Stimulated activated CD8-positive, alpha-beta memory T cell treated with anti-CD3 and anti-CD28 coated beads, Interleukin-4, amount 100 ng/mL, for 24 hours (primary cell): ENCODE measurements around the gene RANBP3.

ENCODE experiments used
- DNase-seq: peaks from one replicate; pipeline ENCODE4 v3.0.0-alpha.2; 2020; ENCODE audit warnings: low read depth

Gene RANBP3

DNA sequence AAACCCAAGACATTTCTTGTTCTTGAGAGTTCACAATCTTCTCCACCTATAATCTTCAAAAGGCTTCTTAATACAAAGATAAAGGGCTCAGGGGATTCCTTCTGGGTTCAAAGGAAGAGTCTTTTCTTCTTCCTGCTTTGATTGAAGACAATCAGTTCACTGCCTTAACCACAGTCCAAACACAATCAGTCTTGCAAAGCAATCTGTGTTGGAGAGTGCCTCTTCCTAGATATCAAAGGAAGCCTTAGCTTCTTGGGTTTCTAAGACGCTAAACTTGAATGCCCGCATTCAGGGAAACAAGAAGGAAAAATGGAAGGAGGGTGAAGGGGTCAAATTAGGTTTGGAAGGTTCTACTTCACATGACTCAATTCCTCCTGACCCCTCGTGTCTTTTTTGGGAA lies 27.2 kb downstream of the RANBP3 start:
- no peak for DNase-seq

DNA sequence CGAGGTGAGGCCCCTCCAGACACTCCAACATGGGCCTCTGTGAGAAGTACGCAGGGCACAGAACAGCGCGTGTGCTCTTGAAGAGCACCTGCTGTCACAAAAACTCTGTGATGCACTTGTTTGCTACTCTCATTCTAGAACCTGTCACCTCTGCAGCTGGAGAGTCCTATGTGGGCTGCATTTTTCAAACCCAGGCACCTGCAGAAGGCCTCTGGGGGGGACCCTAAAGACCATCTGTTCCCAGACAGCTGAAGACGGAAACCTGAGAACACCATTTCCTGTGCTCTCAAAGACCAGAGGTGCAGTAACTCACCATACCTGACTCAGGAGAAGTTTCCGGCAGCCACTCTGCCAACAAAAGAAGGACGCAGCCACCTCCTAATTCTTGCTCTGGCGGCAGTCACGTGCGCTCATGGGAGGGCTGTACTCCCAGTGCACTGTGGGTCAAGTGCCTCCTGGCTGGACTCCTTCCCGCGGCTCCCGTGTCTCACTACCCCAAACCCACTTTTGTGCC lies 28.1 kb downstream of the RANBP3 start:
- DNase-seq = no peak

DNA sequence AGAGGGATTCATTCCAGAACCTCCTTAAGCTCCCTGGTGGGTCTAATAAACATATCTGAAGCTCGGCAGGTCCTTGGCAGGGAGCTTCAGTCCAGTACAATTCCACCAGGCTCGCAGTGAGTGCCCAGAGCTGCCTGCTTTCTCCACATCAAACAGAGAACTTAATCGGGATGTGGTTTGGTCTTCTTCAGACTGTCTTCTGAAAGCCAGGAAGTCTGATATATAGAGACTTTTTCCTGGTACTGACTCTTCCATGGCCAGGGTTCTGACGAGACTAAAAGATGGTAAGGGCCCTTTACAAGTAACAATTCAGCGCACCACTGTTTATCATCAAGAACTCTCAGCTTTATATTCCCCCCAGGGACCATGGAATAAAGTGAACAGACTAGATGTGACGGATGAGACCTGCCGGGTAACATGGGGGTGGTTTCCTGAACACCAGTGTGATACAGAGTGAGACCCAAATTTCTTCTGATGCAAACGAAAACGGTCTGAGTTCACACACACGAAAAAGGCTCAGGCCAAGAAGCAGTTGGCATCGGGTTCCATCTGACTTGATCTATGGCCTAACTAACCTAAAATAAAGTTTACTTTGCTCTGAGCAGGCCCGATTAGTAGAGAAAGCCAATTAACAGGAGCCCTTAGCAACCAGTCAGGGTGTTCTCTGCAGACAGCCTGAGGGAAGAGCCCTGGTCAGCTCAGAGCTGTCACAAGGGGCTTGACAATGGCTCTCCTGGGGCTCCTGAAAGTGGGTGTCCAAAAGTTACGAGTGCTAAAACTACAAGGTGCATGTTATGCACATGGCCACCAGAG lies 29.0 kb downstream of the RANBP3 start:
- no peak for DNase-seq

DNA sequence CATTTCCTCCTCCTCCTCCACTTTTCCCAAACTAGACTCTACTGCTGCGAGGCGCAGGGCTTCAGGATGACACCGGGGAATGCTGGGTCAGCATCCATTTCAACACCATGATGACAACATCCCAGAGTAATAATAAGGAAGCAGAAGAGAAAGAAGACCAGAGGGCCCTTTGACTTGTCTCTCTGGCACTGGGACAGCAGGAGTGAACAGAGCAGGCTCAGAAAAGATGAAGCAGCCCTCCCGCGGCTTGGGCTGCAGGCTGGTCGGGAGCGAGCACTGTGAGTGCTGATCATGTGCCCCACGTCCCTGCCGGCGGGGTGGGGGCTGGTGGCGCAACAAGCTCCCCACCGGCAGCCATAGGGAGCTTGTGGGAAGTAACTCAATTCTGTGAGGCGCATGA lies 30.5 kb downstream of the RANBP3 start:
- DNase-seq = no peak

DNA sequence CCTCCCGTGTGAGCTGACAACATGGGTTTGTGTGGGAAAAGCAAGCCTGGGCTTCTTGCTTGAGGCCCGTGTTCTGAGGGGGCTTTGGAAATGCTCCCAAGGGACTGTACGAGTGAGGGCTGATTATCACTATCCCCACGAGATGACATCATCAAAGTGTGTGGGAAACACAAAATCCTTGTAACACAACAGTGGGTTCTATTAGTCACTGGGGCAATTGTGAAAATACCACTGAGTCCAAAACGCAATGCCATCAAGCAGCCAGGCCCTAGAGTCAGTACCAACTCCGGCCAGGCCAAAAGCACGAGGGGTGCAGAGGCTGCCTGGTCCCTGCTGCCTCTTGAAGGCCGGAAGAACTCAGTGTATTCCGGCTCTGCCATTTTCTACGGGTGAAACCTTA lies 34.3 kb downstream of the RANBP3 start:
- no peak for DNase-seq

DNA sequence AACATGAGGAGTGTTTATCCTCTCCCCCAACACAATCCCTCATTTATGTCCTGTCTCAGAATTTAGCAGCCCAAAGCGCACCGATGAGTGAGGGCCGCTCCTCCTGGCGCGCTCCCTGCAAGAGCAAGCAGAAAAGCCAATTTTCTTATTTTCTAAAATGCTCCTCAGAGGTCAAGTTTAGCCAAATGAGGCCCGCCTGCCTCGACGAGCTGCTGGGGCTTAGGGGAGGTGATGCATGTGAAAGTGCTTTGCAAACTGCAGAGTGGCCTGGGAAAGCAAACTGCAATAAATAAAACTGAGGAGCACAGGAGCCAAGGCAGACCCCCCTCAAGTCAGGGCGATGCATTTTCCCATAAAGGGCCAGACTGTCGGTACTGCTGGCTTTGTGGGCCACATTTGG lies 34.9 kb downstream of the RANBP3 start:
- no peak for DNase-seq

DNA sequence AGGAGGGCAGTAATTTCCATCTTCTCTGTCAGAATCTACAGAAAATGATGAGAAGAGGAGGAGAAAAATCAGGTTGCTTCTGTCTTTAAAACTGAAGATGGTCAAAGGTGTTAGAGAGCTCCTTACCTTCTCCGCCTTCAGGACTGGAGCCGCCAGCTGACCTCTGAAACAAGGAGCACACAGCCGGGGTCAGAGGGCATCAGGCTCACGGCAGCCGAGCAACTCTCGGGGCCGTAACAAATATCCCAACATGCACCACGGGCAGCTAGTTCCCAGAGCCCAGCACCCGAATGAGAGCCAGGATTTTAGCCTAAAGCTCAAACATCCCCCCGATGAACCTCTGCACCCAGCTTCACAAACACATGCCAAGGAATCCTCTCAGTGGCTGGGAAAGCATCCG lies 36.3 kb downstream of the RANBP3 start:
- DNase-seq = no peak

DNA sequence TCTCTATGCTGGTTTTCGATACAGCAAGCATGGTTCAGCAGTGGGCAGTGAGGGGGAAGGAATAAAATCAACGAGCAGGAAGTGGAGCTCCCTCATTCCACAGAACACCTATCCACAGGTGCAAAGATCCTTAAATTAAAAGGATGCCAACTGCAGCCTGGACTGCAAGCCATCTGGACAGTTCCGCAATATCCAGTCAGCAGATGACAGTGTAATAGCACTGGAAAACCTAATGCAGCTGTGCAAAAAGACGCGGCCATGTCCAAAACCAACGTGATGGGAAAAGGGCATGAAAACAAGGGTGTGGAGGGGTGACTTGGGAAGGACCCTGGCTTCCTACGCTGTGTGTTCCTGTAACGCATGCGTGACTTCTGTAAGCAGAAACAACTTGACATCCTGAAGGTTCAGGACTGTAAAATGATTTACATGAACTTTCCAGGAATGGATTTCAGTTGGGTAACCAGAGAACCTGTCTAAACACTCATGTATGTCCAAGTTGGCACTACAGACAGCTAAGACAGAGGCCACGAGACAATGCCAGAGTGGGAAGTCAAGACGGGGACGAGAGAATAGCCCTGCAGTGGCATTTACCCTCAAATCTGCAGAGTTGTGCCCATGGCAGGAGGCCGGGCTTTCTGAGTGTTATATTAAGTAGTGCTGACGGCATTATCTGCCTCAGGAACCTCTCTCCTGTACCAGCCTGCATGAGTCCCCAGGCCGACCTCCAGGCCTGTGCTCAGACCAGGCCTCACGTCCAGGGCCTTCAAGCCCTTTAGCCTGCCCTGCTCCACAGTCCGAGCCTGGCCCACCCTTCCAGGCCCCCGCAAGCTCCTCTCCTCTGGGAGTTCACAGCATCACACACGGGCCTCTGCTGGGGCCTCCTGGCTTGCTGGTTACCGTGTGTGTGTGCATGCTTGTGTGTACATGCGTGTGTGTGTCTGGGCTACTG lies 37.4 kb downstream of the RANBP3 start:
- no peak for DNase-seq

DNA sequence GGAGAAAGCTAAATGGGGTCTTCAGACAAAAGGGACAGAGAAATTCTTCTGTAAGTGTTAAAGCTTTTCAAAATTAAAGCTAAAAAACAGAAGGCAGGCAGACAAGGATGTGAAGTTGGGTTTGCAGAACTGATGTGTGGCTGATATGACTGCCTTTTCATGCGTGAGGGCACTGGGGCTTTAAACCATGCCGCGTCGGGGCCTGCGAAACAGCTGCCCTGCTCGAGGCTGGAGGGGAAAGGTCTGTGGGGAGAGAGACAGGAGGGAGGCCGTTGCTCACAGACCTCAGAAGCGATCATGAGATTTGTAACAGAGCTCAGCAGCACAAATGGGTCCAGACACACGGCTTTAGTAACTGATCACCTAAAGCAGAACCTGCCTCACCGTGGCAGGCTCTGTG lies 40.4 kb downstream of the RANBP3 start:
- DNase-seq = no peak

DNA sequence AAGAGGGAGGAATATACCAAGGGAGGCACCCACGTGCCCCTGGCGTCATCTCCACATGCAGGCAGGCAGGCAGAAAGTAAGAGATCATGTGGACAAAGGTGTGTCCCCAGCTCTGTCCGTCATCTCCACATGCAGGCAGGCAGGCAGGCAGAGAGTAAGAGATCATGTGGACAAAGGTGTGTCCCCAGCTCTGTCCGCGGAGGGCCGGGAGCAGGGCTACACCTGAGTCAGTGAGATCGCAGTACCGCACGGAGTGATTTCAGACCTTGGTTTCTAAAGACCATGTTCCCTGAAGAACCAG lies 41.7 kb downstream of the RANBP3 start:
- no peak for DNase-seq

DNA sequence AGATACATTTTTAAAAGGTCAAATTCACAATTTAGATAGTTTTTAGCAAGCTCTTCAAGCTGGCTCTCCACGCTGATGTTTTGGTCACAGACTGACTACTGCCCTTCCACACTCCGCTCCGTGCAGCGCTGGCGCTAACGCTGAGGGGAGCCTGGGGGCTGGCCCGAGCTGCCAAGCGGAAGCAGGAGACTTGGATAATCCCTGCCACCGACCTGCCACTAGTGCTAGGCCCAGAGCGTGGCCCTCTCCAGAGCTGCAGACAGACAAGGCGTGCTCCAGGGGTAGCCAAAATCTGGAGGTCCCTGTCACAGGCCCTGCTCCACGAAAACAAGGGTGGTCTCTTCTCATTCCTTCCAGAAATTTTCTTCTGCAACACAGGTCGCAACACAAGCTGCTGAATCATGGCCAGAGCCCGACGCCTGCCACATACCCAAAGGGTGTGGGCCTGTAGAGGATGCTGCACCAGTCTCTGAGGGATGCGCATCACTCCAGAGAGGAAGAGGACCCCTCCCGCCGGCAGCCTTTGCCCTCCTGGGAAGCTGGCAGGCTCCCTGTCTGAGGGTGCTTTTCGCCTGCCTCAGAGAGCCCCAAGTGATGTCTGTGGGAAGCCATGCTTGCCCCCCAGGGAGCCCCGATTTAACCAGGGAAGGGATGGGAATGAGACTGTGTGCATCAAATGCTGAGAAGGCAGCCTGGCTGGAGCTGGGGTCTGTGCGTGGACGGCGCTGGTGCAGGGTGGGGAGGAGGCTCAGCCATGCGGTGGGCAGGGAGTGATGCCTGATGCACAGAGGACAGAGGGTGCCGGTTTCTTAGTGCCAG lies 42.3 kb downstream of the RANBP3 start:
- no peak for DNase-seq

DNA sequence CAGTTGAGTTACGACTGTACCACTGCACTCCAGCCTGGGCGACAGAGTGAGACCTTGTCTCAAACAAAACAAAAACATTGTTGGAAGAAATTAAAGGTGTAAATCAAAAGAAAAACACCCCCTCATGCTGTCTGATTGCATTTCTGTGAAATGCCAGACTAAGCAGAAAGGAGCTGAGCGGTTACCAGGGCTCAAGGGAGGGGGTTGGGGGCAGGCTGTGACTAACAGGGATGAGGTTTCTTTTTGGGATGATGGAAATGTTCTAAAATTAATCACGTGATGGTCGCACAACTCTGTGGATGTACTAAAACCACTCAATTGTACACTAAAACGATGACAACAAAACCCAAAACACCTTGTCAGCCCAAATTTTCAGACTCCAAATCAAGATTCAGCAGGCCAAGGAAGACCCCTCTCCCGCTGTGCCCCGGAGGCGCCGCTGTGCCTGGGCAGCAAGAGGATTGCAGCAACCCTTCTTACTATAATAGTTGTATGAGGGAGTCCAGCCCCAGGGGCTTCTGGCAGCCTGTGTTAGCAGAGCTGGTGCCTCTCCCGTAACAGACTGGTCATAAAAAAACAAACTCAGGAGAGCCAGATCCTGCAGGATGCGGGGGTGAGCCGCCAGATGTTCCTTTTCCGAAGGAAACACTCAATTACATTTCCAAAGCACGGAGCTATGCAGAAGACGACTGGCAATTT lies 43.0 kb downstream of the RANBP3 start:
- no peak for DNase-seq

DNA sequence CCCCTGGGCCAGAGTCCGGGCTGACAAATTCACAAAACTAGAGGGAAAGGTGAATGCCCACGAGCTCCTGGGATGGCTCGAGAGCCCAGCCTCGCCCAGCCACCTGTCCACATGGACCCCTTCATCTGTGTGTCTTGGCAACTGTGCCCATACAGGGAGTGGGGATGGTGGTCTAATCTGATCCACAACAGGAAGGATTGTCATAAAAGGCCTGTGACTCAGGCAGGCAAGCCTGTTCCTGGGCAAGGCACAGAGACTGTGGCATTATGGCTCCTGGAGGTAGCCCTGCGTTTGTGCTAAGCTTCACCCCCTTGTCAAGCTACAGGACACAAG lies 43.9 kb downstream of the RANBP3 start:
- no peak for DNase-seq

DNA sequence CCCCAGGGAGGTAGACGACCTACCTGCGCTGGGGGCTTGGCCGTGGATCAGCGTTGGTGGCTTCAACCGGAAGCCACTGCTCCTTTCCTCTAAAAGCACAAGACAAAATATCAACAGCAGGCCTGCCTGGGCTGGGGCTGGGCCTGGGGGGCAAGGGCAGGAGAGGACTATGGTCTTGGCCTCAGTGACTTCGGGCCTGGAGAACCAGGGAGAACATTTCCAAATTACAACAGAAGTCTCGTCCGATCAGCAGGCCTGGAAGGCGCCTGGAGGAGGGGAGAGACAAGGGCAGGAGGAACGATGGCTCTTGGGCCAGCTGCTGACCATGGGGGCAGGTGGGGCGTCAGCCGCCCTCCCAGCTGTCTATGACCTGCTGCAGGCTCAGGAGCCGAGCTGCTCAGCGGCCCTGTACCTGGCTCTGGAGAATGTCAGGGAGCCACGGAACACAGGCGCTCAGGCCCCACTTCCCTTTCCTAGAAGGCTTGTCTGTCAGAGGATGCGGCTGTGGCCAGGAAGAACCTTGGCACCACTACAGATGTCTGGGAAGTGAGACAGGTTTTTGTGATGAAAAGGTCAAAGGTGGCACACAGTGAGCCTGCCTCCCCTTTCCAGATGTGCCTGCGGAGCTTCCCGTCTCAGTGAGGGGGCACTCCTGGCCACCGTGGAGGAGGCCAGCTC lies 44.4 kb downstream of the RANBP3 start:
- DNase-seq = no peak

DNA sequence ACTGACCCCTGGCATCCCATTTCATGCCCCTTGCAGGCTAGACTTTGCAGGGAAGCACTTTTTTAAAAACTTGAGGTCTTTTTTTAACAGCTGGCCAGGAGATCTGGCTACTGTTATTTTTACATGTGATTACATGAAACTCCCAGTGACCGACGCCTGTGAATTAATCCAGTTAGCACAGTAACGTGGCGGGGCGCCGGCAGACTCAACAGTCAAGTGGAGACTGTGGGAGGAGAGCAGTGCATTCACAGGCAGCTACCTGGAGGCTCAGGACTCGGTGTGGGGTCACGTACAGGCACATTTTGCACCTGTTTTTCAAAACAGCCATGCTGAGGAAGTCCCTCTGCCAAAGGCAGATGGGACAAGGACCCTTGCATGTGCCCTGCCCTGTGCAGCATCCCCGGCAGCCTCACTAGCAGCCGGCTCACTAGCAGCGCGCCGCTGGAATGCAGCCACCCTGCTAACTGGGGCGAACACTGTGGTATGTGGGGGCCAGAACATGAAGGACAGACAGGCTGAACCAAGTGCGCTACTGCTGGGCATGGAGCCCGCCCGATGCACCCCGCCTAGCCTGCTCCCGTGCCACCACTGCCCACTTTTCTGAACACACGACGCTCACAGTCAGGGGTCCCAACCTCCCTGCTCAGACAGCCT lies 45.2 kb downstream of the RANBP3 start:
- DNase-seq = no peak

DNA sequence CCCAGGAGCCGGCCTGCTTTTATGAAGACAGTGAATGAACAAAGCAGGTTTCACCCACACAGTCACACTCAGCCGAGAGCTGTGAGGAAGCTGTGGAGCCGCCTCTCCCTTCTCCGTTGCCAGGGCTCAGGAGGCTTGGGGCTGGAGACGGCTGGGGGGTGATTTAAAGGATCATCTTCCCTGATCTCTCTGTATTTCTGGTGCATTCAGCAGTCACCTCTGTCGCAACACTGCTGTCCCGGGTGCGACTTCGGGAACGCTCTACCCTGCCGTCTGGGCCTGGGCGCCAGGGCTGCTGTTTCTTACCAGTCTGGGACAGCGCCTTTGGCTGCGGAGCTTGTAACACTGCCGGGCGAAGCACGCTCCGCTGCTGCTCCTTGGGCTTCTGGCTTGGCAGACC lies 45.8 kb downstream of the RANBP3 start:
- no peak for DNase-seq

DNA sequence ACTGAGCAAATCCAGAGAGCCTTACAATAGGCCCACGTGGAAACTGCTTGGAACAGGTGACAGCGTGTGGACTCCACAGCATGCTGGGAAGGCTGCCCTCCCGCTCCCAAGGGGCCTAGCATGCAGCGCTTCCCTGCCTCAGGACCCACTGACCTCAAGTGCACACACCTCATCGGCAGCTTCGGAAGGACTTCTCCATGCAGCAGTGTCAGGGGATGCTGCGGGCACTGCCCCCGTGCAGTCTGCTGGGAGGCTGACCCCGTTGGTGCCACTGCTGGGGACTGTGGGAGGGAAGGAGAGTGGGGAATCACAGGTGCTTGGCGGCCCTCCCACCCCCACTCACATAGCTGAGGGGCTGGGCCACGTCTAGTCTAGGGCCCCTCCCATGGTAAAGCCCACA lies 46.7 kb downstream of the RANBP3 start:
- DNase-seq = no peak

DNA sequence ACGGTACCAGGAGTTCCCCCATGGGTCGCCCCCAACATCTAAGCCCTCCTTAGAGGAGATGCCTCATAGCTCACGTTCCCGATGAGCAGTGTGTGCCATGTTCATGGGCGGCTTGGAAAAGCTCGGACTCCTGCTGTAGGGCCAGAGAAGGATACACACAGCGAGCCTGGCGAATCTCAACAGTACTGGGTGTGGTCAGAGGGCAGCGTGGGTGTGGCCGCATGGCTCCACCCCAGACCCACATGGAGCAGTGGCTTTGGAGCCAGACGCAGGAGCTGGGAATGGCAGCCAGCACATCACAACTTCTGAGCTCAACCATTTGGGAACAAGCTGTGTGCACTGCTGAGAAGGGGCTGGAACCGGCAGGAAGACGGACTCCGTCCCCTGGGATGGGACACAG lies 48.3 kb downstream of the RANBP3 start:
- DNase-seq = no peak

DNA sequence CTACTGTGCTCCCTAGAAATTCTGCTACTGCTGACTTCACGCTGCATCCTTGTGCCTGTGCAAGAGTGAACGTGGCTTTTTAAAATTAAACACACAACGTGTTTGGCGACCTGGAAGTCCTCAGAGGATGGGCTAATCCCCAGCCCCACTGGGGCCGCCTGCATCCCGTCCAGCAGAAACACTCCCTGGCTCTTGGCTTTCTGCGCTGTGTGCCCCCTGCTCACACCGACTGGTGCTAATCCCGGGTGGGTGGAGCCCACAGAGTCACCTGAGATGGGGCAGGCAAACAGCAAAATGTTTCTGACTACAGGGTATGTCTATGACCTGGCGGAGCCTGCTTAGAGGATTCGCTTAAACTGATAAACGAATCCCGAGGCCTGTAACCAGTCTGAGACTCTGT lies 48.8 kb downstream of the RANBP3 start:
- DNase-seq = no peak

DNA sequence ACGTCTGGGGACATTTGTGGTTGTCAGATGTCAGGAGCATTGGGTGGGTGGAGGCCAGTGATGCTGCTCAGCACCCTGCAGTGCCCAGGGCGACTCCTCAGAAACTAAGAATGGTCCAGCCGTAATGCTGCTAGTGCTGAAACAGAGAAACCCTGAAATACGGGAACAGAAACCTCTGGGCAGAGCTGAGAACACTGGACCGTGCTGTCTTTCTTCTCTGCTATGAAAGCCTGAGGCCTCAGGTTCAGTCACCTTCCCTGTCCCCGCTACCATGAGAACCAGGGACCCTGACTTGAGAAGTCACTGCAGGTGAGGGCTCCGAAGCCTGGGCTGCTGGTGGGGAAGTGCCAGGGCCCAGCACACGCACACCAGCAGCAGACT lies 50.5 kb downstream of the RANBP3 start:
- DNase-seq = no peak
